IPS DF 6.9 (cell line): Measurements from ENCODE around the gene ACAN.

Experiments
- DNase-seq: peaks from one replicate; pipeline ENCODE4 v3.0.0-alpha.2; 2013; ENCODE audit warnings: low read depth, low spot score
- H3K27ac ChIP-seq: one replicate; pipeline ENCODE4 v1.5.1; 2013; ENCODE audit warnings: low read length, control low read depth
- H3K27me3 ChIP-seq: 2 replicates; pipeline ENCODE4 v1.6.1; 2013; ENCODE audit warnings: mild to moderate bottlenecking, low read length; ENCODE audit not compliant: control insufficient read depth, insufficient read depth
- H3K36me3 ChIP-seq: 2 replicates; pipeline ENCODE4 v1.6.1; 2013; ENCODE audit warnings: low read length; ENCODE audit not compliant: control insufficient read depth, insufficient read depth
- H3K4me1 ChIP-seq: 2 replicates; pipeline ENCODE4 v1.6.1; 2013; ENCODE audit warnings: low read length; ENCODE audit not compliant: control insufficient read depth, insufficient read depth
- H3K4me3 ChIP-seq: 2 replicates; pipeline ENCODE4 v1.5.1; 2013; ENCODE audit warnings: mild to moderate bottlenecking, low read length
- H3K9me3 ChIP-seq: 2 replicates; pipeline ENCODE4 v1.6.1; 2013; ENCODE audit warnings: low read length, inconsistent platforms; ENCODE audit not compliant: control insufficient read depth, insufficient read depth
- WGBS: extraction: QIAGEN DNeasy Blood & Tissue Kit; methylation state at CpG from one replicate; pipeline ENCODE4 v1.1.7; 2013; ENCODE audit warnings: mixed read lengths, missing lambda C conversion rate; ENCODE audit not compliant: insufficient read length, insufficient coverage; 5-methylcytosine and 5-hydroxymethylcytosine counted together

The ACAN gene

DNA sequence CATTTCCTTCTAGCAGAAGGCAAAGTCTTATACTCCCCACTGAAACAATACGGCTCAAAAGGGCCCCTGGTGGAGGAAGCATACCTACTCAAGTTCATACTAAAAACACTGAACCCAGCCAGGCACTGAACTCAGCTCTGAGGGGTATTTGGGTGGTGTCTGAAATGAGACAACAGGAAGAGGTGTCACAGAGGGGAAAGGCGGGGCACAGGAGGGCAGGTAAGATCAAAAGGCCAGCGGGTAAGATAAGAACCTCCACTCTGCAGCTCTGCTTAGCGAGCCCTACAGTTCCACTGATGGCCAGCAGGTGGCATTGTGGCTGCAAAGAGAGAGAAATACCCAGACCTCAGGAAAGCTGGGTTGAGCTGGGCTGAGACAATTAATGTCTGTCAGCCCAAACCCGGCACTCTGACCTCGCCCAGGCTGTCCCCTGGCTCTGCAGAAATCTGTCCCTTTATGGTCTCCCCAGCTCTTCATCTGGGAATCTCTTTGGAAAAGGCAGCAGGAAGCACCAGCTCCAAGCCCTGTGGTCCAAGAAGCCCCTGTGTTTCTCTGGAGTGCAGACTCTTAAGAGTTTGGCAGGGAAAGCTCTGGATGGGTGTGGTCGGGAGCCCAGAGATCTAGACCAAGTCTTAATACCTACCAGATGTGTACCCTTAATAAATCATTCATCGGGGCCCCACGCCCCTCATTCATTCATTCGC, 101.5 kb downstream of the ACAN start:
- peaks cover 6% of the 10 kb centered on the region for H3K4me1 ChIP-seq
- H3K27ac ChIP-seq, result no peak overlapping the region
- H3K4me3 ChIP-seq, result no peak overlapping the region
- DNase-seq, result peak; percentile 75
- no peaks in the 10 kb centered on the region for H3K27me3 ChIP-seq
- H3K9me3 ChIP-seq, result no peaks in the 10 kb centered on the region
- peaks cover 84% of the 10 kb centered on the region for H3K36me3 ChIP-seq
- WGBS, result no CpG with 5 or more reads among the region's 10 CpGs

- no CpG with 5 or more reads among the region's 11 CpGs for WGBS
- Histone ChIP-seq H3K4me1 (peaks cover 10% of the 10 kb centered on the region), H3K9me3 (no peaks in the 10 kb centered on the region), H3K36me3 (peaks cover 84% of the 10 kb centered on the region), H3K4me3 (no peak overlapping the region), H3K27me3 (no peaks in the 10 kb centered on the region), H3K27ac (no peak overlapping the region)
- no peak for DNase-seq
Observed at GRCh38 chr15:88905576-88905975, 102.3 kb downstream of the ACAN start.

DNA sequence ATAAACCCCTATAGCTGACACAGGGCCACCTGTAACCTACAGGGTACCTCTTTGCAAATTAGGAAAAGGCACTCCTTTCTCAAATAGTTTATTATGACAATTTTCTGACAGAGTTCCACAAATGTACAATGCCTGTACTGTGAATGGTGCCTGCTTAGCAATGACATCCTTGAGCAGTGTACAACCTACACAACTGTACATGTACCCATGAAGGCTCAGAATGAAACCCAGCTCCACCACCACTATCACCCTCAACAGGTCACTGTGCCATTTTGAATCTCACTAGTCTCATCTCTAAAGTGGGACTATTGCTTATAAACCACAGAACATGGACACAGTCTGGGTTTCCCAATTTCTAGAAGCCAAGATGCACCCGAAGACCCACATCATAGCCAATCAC, 102.9 kb downstream of the ACAN start:
- no CpG with 5 or more reads among the region's 1 CpG for WGBS
- Histone ChIP-seq H3K27me3 (no peaks in the 10 kb centered on the region), H3K4me3 (no peak overlapping the region), H3K36me3 (peaks cover 79% of the 10 kb centered on the region), H3K27ac (no peak overlapping the region), H3K4me1 (peaks cover 12% of the 10 kb centered on the region), H3K9me3 (no peaks in the 10 kb centered on the region)
- DNase-seq, result no peak

DNA sequence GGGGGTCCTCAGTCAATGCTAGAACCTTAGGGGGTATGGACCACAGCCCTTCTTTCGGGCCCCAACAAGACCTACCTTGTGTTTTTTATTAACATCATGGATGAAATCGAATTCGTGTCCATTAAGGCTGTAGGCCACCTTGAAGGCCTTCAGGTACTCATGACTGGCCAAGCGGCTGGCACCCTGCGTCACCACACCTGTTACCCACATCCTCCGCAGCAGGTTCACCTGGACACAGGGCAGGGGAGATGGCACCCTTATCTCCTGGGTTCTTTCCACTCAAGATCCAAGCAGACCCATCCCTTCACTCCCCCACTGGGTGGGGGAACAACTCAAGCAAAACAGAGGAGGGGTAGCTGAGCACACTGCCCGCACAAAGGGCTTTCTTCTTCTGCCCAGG, 103.3 kb downstream of the ACAN start:
- Histone ChIP-seq H3K27ac (no peak overlapping the region), H3K36me3 (peaks cover 75% of the 10 kb centered on the region), H3K4me1 (peaks cover 14% of the 10 kb centered on the region), H3K9me3 (no peaks in the 10 kb centered on the region), H3K4me3 (no peak overlapping the region), H3K27me3 (no peaks in the 10 kb centered on the region)
- no peak for DNase-seq
- WGBS, result no CpG with 5 or more reads among the region's 7 CpGs

DNA sequence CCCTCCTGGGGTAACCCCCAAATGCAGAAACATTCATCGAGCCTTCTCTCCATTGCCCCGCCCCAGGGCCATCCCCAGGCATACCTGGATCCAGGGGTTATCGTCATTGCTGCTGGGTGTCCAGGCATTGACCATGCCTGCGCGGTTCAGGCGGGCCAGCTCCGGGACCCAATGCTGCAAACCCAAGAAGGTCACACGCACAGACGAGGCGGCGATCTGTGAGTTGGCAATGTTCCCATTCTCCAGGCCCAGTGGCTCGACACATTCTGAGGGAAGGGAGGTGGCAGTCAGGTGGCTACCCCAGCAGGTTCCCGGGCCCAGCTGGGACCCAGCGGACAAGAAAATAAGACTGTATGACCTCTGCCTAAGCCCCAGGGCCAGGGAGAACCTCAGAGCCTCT, 103.9 kb downstream of the ACAN start:
- peaks cover 14% of the 10 kb centered on the region for H3K4me1 ChIP-seq
- no peaks in the 10 kb centered on the region for H3K27me3 ChIP-seq
- no peak for DNase-seq
- peaks cover 71% of the 10 kb centered on the region for H3K36me3 ChIP-seq
- no CpG with 5 or more reads among the region's 14 CpGs for WGBS
- no peaks in the 10 kb centered on the region for H3K9me3 ChIP-seq
- no peak overlapping the region for H3K27ac ChIP-seq
- H3K4me3 ChIP-seq, result no peak overlapping the region

- DNase-seq, result no peak
- Histone ChIP-seq H3K4me3 (no peak overlapping the region), H3K36me3 (peaks cover 61% of the 10 kb centered on the region), H3K9me3 (no peaks in the 10 kb centered on the region), H3K27me3 (no peaks in the 10 kb centered on the region), H3K27ac (no peak overlapping the region), H3K4me1 (peaks cover 14% of the 10 kb centered on the region)
- no CpG with 5 or more reads among the region's 12 CpGs for WGBS
Observed at GRCh38 chr15:88908123-88908522, 104.9 kb downstream of the ACAN start.

- peaks cover 57% of the 10 kb centered on the region for H3K36me3 ChIP-seq
- no peak overlapping the region for H3K4me3 ChIP-seq
Observed at GRCh38 chr15:88908697-88909621, 105.7 kb downstream of the ACAN start.

DNA sequence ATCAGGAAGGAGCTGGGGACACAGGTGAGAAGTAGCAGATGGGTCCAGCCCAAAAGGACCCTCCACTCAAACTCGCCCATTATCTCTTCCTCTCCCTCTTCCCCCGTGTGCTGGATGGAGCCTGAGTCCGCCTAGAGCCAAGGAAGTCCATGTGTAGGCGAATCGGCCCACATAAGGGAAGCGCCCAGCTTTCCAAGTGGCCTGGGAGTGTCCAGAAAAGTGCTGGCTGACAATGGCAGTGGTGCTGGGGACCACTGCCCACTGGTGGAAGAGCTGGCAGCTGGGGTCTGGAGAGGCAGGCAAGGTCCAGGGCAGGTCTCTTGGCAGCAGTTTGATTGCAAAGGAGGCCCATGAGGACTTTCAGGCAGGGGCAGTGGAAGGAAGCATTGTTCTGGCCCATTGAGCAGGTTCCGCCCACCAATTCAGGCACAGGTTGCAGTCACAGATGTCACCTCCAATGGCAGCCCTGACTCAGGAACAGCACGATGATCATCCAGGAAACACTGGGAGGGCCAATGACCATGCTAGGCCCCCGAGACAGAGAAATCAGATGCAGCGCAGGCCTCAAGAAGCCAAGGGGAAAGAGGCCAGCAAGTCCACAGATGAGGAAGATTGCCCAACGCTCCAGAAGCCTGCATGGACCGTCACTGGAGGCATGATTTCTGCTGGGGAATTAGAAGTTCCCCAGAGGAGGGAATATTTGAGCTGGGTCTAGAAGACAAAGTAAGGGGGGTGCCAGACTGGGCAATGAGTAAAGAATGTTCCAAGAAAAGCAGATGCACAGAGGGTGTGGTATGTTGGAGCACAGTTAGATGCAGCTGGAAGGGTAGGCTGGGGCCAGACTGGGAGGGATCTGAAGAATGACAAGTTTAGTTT, 107.0 kb downstream of the ACAN start:
- H3K27ac ChIP-seq, result no peak overlapping the region

More at GRCh38 chr15:88908697-88909621, 105.7 kb downstream of the ACAN start:
- H3K4me1 ChIP-seq, result peaks cover 15% of the 10 kb centered on the region
- H3K27ac ChIP-seq, result no peak overlapping the region
- DNase-seq, result no peak
- WGBS, result no CpG with 5 or more reads among the region's 16 CpGs
- no peaks in the 10 kb centered on the region for H3K27me3 ChIP-seq
- no peaks in the 10 kb centered on the region for H3K9me3 ChIP-seq

DNA sequence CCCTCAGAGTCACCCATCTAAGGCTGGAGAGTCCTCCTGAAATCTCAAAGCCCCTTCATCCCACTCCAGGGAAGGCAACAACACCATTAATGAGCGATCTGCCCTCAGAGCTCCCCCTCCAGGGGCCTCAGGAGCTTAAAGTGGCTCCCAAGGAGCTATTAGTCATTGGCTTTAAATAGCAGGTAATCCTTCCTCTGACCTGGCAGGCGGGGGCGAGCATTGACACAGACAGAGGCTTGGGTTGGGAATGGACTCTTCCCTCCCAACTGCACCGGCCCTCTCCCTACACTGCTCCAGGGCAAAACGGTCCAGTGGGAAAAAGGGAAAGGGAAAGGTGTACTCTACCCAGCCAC, 108.5 kb downstream of the ACAN start:
- Histone ChIP-seq H3K36me3 (peaks cover 35% of the 10 kb centered on the region), H3K4me1 (peaks cover 15% of the 10 kb centered on the region), H3K4me3 (peak overlapping the region; percentile 82; the same call in 1 of the 2 replicates), H3K9me3 (no peaks in the 10 kb centered on the region), H3K27ac (no peak overlapping the region), H3K27me3 (no peaks in the 10 kb centered on the region)
- DNase-seq, result no peak
- WGBS, result no CpG with 5 or more reads among the region's 5 CpGs

More for the DNA sequence above, 107.0 kb downstream of the ACAN start:
- no peak overlapping the region for H3K4me3 ChIP-seq
- H3K4me1 ChIP-seq, result peaks cover 15% of the 10 kb centered on the region
- no CpG with 5 or more reads among the region's 12 CpGs for WGBS
- peaks cover 50% of the 10 kb centered on the region for H3K36me3 ChIP-seq
- no peaks in the 10 kb centered on the region for H3K27me3 ChIP-seq
- no peaks in the 10 kb centered on the region for H3K9me3 ChIP-seq
- no peak for DNase-seq

- Histone ChIP-seq H3K27me3 (no peaks in the 10 kb centered on the region), H3K4me1 (peaks cover 15% of the 10 kb centered on the region), H3K27ac (no peak overlapping the region), H3K9me3 (no peaks in the 10 kb centered on the region), H3K4me3 (peak overlapping the region; percentile 82), H3K36me3 (peaks cover 28% of the 10 kb centered on the region)
- WGBS, result no CpG with 5 or more reads among the region's 20 CpGs
- DNase-seq, result no peak
Observed at GRCh38 chr15:88912500-88912921, 109.3 kb downstream of the ACAN start.
